Hypothalamus (tissue), 51 donors: ENCODE data around the gene MAP3K10.
"Not testable (repeated sequence)": the region's sequence is repeated elsewhere in the genome, so short reads cannot be mapped to it uniquely, and the experiment has no call there.

Source experiments
- DNase-seq, 51 donors: peaks; one replicate each; lab custom pipeline; 2025; lab: John Stamatoyannopoulos, UW

Gene MAP3K10

GRCh38 chr19:40190891-40191835 is at the start of gene MAP3K10:
Gene MAP3K10, plus strand, starts transcription at chr19:40191426. Its CDS starts 606 bp downstream, at chr19:40192032.
- DNase-seq, result peak; percentile 33 to 88 (median 70)

GRCh38 chr19:40141551-40141950 is 49.7 kb upstream of the MAP3K10 start:
- DNase-seq, result no peak

GRCh38 chr19:40143612-40144011 is 47.6 kb upstream of the MAP3K10 start:
- no peak for DNase-seq

- DNase-seq, result no peak
Observed at GRCh38 chr19:40144151-40144550, 47.1 kb upstream of the MAP3K10 start.

- no peak for DNase-seq
Observed at GRCh38 chr19:40144947-40145748, 46.1 kb upstream of the MAP3K10 start.

- not testable (repeated sequence) for DNase-seq
Observed at GRCh38 chr19:40145749-40146029, 45.5 kb upstream of the MAP3K10 start.

GRCh38 chr19:40147338-40147692 is 43.9 kb upstream of the MAP3K10 start:
- no peak for DNase-seq

GRCh38 chr19:40147693-40148347 is 43.4 kb upstream of the MAP3K10 start:
- peak in 1 of 51 donors; percentile 43 for DNase-seq

GRCh38 chr19:40149501-40149900 is 41.7 kb upstream of the MAP3K10 start:
- no peak for DNase-seq

- no peak for DNase-seq
Observed at GRCh38 chr19:40150170-40150569, 41.1 kb upstream of the MAP3K10 start.

- no peak for DNase-seq
Observed at GRCh38 chr19:40154121-40154680, 37.0 kb upstream of the MAP3K10 start.

GRCh38 chr19:40155749-40156265 is 35.4 kb upstream of the MAP3K10 start:
- DNase-seq, result peak in 1 of 51 donors; percentile 32

- no peak for DNase-seq
Observed at GRCh38 chr19:40157059-40157458, 34.2 kb upstream of the MAP3K10 start.

GRCh38 chr19:40159744-40160143 is 31.5 kb upstream of the MAP3K10 start:
- DNase-seq, result no peak

- no peak for DNase-seq
Observed at GRCh38 chr19:40162104-40162503, 29.1 kb upstream of the MAP3K10 start.

- no peak for DNase-seq
Observed at GRCh38 chr19:40163541-40164129, 27.6 kb upstream of the MAP3K10 start.

GRCh38 chr19:40165362-40165937 is 25.8 kb upstream of the MAP3K10 start:
- DNase-seq, result peak in 21 of 51 donors; percentile 0 to 46 (median 12)

GRCh38 chr19:40169482-40170302 is 21.5 kb upstream of the MAP3K10 start:
- not testable (repeated sequence) for DNase-seq
